ENCODE results near the gene SMOC1.

SMOC1 gene

GRCh38 chr14:70018230-70018629 is 139.0 kb downstream of the SMOC1 start:
- no peak for DNase-seq

- no peak for DNase-seq
Measured at GRCh38 chr14:70018713-70019211, 139.5 kb downstream of the SMOC1 start.

GRCh38 chr14:70019695-70020094 is 140.5 kb downstream of the SMOC1 start:
- no peak for DNase-seq

- no peak for DNase-seq
Measured at GRCh38 chr14:70020352-70021170, 141.3 kb downstream of the SMOC1 start.

- no peak for DNase-seq
Measured at GRCh38 chr14:70021548-70022220, 142.5 kb downstream of the SMOC1 start.

- no peak for DNase-seq
Measured at GRCh38 chr14:70022771-70023445, 143.7 kb downstream of the SMOC1 start.

GRCh38 chr14:70023871-70024270 is 144.7 kb downstream of the SMOC1 start:
- DNase-seq: no peak

GRCh38 chr14:70027785-70028428 is 148.7 kb downstream of the SMOC1 start:
- peak; percentile 14 for DNase-seq

GRCh38 chr14:70029296-70030132 is 150.3 kb downstream of the SMOC1 start:
- no peak for DNase-seq

- DNase-seq: no peak
Measured at GRCh38 chr14:70032016-70032415, 152.8 kb downstream of the SMOC1 start.

GRCh38 chr14:70032447-70032846 is 153.2 kb downstream of the SMOC1 start:
- no peak for DNase-seq

- DNase-seq: no peak
Measured at GRCh38 chr14:70033116-70033515, 153.9 kb downstream of the SMOC1 start.

GRCh38 chr14:70033561-70033960 is 154.3 kb downstream of the SMOC1 start:
- DNase-seq: no peak

GRCh38 chr14:70034257-70034656 is 155.0 kb downstream of the SMOC1 start:
- DNase-seq: no peak

GRCh38 chr14:70036665-70037064 is 157.4 kb downstream of the SMOC1 start:
- no peak for DNase-seq

- DNase-seq: no peak
Measured at GRCh38 chr14:70043001-70043400, 163.8 kb downstream of the SMOC1 start.

GRCh38 chr14:70045310-70045709 is 166.1 kb downstream of the SMOC1 start:
- DNase-seq: no peak

- no peak for DNase-seq
Measured at GRCh38 chr14:70045844-70046535, 166.8 kb downstream of the SMOC1 start.

GRCh38 chr14:70047598-70048312 is 168.5 kb downstream of the SMOC1 start:
- DNase-seq: no peak

GRCh38 chr14:70048313-70048654 is 169.1 kb downstream of the SMOC1 start:
- no peak for DNase-seq

GRCh38 chr14:70049605-70050004 is 170.4 kb downstream of the SMOC1 start:
- no peak for DNase-seq
